Pancreas (tissue), 10 donors: Measurements from ENCODE around the gene RAB3A. TPM values are rescaled to one million over a fixed set of nuclear protein-coding genes. Genes with fewer than 3 reads are reported as not detected.
A peak's percentile ranks its signal among the peaks of the same experiment; 100 is the strongest.

Experiments used
- ATAC-seq, 4 donors: fragments of 200-7000 bp; cut with Tn5 transposase; one replicate each; pipeline versions ENCODE4 v1.8.0 to v1.9.1; 2020; ENCODE audit warnings: mild to moderate bottlenecking in 4 of 4, moderate library complexity in 4 of 4
- DNase-seq, 6 donors: peaks; one replicate each; pipeline ENCODE4 v3.0.0-alpha.2; 2020
- FAIRE-seq: peaks from 2 replicates; lab custom pipeline; 2012; peaks lifted over from hg19 to GRCh38; lab: Jason Lieb, UNC
- H3K27ac ChIP-seq, 4 donors: fragments of 200-600 bp; sonication (generic); 1 replicate in 3 of 4; 2 replicates in 1 of 4; pipeline versions ENCODE4 v1.5.0 to v1.8.0; 2020
- H3K27me3 ChIP-seq, 4 donors: fragments of 200-600 bp; one replicate each; pipeline ENCODE4 v1.8.0; 2021
- H3K36me3 ChIP-seq, 3 donors: fragments of 200-600 bp; sonication (generic) in 1 of 3; one replicate each; pipeline versions ENCODE4 v1.5.0 to v1.8.0; 2020 to 2021
- H3K4me1 ChIP-seq, 3 donors: fragments of 200-600 bp; one replicate each; pipeline ENCODE4 v1.8.0; 2021
- H3K4me3 ChIP-seq, 4 donors: fragments of 200-600 bp; sonication (generic) in 2 of 4; one replicate each; pipeline versions ENCODE4 v1.5.0 to v1.8.0; 2020 to 2021
- H3K9me3 ChIP-seq, 4 donors: fragments of 200-600 bp; one replicate each; pipeline ENCODE4 v1.8.0; 2021
- WGBS, 2 donors: extraction: QIAGEN DNeasy Blood & Tissue Kit; methylation state at CpG; one replicate each; pipeline ENCODE4 v1.1.7; 2013; 5-methylcytosine and 5-hydroxymethylcytosine counted together
- intact Hi-C, 3 donors: fragments of 100-400 bp; cut with DNase I; formaldehyde crosslinking; loops; one replicate each; pipeline versions ENCODE4 v1.11.1 to v1.14.2; 2022
- polyA plus RNA-seq, 2 donors: library from polyadenylated mRNA; stranded (reverse); fragments of 200-250 nt; gene quantifications; one replicate each; pipeline ENCODE4 v1.2.3, GENCODE V29; 2013
- total RNA-seq, 6 donors: library from RNA; stranded (reverse); fragmentation: NEBNext Ultra II Directional in 4 of 6; extraction: Animal tissue kit (Norgen Biotek cat#: 25700) in 4 of 6; gene quantifications; one replicate each; pipeline versions ENCODE4 v1.2.1 to v1.2.4, GENCODE V29; 2021 to 2023
- TF ChIP-seq, protein P1 (sequence below), 4 donors: fragments of 200-600 bp; sonication (generic) in 3 of 4; IDR thresholded peaks; one replicate each; pipeline versions ENCODE4 v1.5.0 to v1.8.0; 2021; ENCODE audit warnings: antibody characterized with exemption in 4 of 4
- donor health status: healthy with polysubstance abuse.
- donor health status: DM: no; HTN: no; CAD: no; lungs with moderate emphysema.
- donor health status: DM: no; HTN: no; CAD: no.
- donor health status: control.
- donor health status: control.
- donor health status: Bipolar disorder and iron deficiency.
- donor health status: DM: yes; HTN: yes; CAD: no.
- donor health status: DM: no; HTN: no; CAD: no.
- donor health status: DM: no; HTN: no; CAD: no.
- donor health status: DM: yes; HTN: yes; CAD: no.

RAB3A gene
- total and polyA plus RNA-seq, 8 donors: 0.79 to 4.4 (median 1.8) TPM

DNA sequence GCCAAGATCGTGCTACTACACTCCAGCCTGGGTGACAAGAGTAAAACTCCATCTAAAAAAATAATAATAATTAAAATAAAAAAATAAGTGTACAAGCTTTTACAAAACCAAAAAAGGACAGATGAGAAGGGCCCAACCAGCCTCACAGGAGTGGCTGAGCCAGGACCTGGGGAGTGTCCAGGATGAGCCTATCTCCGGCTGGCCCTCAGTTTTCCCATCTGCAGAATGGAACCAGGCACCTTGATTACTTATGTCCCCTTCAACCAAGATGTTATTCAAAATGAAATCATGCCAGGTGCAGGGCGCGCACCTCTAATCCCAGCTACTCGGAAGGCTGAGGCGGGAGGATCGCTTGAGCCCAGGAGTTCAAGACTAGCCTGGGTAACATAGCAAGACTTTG is 39.8 kb downstream of the RAB3A start:
- ATAC-seq: no peak
- intact Hi-C loops: loop anchor here in 1 of 3 donors (10.0 kb wide), 1 partner anchor 49 kb away; no protein-coding TSS in a partner anchor
- Histone ChIP-seq H3K27me3 (no peaks in the 10 kb centered on the region), H3K4me1 (peaks cover 0 to 6% (median 0%) of the 10 kb centered on the region in 3 donors), H3K9me3 (no peaks in the 10 kb centered on the region), H3K27ac (no peak overlapping the region), H3K4me3 (no peak overlapping the region), H3K36me3 (peaks cover 0 to 31% (median 13%) of the 10 kb centered on the region in 3 donors)
- peak in 1 of 6 donors; percentile 12 for DNase-seq
- WGBS, 2 donors: 96 to 97% methylated on average over 7 of the region's 7 CpGs
- no peak for FAIRE-seq
- TF ChIP-seq, protein P1, sequence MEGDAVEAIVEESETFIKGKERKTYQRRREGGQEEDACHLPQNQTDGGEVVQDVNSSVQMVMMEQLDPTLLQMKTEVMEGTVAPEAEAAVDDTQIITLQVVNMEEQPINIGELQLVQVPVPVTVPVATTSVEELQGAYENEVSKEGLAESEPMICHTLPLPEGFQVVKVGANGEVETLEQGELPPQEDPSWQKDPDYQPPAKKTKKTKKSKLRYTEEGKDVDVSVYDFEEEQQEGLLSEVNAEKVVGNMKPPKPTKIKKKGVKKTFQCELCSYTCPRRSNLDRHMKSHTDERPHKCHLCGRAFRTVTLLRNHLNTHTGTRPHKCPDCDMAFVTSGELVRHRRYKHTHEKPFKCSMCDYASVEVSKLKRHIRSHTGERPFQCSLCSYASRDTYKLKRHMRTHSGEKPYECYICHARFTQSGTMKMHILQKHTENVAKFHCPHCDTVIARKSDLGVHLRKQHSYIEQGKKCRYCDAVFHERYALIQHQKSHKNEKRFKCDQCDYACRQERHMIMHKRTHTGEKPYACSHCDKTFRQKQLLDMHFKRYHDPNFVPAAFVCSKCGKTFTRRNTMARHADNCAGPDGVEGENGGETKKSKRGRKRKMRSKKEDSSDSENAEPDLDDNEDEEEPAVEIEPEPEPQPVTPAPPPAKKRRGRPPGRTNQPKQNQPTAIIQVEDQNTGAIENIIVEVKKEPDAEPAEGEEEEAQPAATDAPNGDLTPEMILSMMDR (IDR thresholded peaks at IDR 0.05): no peak

DNA sequence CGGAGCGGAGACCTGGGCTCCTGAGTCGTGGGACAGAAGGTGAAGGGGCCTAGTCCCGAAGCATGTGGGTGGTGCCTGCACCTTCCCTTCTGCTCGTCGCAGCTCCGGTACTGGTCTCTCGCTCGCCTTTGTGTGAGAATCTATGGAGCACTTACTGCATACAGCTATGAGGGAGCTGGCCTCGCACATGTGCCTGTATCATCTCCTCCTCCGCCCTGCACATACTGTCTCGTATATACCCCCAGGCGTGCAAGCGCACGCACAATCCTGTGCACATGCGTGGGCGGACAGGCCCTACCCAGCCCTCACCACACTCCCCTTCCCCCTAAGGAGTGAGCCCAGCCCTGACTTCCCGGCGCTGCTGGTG is 42.2 kb downstream of the RAB3A start:
- TF ChIP-seq, protein P1 (IDR thresholded peaks at IDR 0.05): no peak
- H3K36me3 ChIP-seq: peaks cover 0 to 19% (median 10%) of the 10 kb centered on the region in 3 donors
- no peaks in the 10 kb centered on the region for H3K9me3 ChIP-seq
- peak overlapping the region in 2 of 4 donors; percentile 30 to 47 for H3K4me3 ChIP-seq
- ATAC-seq: no peak
- intact Hi-C loops: loop anchor here in 1 of 3 donors (10.0 kb wide), 1 partner anchor 47 kb away; no protein-coding TSS in a partner anchor
- WGBS, 2 donors: 64 to 69% methylated on average over 19 of the region's 19 CpGs
- peaks cover 5 to 18% (median 12%) of the 10 kb centered on the region in 3 donors for H3K4me1 ChIP-seq
- H3K27ac ChIP-seq: no peak overlapping the region
- no peak for FAIRE-seq
- no peaks in the 10 kb centered on the region for H3K27me3 ChIP-seq
- DNase-seq: peak in 2 of 6 donors; percentile 31 to 51

DNA sequence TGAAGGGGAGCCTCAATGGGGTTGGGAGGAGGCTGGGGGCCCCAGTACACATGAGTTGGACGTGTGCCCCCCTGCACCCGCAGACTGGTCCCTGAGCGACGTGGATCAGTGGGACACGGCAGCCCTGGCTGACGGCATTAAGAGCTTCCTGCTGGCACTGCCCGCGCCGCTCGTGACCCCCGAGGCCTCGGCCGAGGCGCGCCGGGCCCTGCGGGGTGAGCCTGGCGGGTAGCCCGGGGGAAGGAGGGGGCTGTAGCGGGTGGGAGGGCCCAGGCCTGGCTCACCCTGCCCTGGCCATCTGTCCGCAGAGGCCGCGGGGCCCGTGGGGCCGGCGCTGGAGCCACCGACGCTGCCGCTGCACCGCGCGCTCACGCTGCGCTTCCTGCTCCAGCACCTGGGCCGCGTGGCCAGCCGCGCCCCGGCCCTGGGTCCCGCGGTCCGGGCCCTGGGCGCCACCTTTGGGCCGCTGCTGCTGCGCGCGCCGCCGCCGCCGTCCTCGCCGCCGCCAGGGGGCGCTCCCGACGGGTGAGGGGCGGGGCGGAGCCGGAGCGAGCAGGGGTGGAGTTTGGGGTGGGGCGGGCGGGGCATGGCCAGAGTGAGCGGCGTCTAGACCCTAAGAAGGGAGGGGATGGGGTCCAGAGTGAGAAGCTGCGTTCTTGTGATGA is 42.7 kb downstream of the RAB3A start:
- peak overlapping the region in 3 of 4 donors; percentile 5 to 47 (median 30) for H3K4me3 ChIP-seq
- ATAC-seq: peak; percentile 78 to 84 (median 80)
- no peak for FAIRE-seq

DNA sequence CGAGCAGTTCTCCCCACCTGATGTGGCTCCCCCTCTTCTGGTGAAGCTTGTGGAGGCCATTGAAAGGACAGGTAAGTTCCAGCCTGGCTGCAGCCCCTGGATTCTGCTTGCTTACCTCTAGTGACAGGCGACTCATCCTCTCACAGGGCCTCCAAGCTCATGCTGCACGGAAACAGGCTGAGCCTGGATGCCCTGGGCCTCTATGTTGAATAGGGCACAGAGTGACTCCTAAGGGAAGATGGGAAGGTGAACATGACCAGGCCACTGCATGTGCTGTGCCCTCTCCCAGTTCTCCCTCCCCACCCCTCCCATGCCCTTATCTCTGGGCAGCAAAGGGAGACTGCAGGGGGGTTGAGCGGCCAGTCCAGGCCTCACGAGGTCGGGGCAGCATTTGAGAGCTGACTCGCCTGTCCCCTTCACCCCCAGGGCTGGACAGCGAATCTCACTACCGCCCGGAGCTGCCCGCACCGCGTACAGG is 43.3 kb downstream of the RAB3A start:
- peak overlapping the region in 3 of 4 donors; percentile 57 to 70 (median 60) for H3K27ac ChIP-seq
- WGBS, 2 donors: 48 to 56% methylated on average over 12 to 13 of the region's 13 CpGs
- H3K4me1 ChIP-seq: peaks cover 13 to 23% (median 16%) of the 10 kb centered on the region in 3 donors
- no peaks in the 10 kb centered on the region for H3K27me3 ChIP-seq
- intact Hi-C loops: loop anchor here in 1 of 3 donors (10.0 kb wide), 1 partner anchor 46 kb away; no protein-coding TSS in a partner anchor
- TF ChIP-seq, protein P1 (IDR thresholded peaks at IDR 0.05): no peak
- peaks cover 0 to 10% (median 9%) of the 10 kb centered on the region in 3 donors for H3K36me3 ChIP-seq
- DNase-seq (peak in 1 of 6 donors; percentile 46), FAIRE-seq (no peak), ATAC-seq (peak; percentile 1 to 11 (median 6))
- H3K9me3 ChIP-seq: no peaks in the 10 kb centered on the region
- H3K4me3 ChIP-seq: peak overlapping the region in 3 of 4 donors; percentile 5 to 47 (median 30)

More for the DNA sequence above, 42.7 kb downstream of the RAB3A start:
- intact Hi-C loops: loop anchor here in 1 of 3 donors (10.0 kb wide), 1 partner anchor 46 kb away; no protein-coding TSS in a partner anchor
- 1 to 3% methylated on average over 26 to 66 of the region's 66 CpGs for WGBS, 2 donors
- Histone ChIP-seq H3K27me3 (no peaks in the 10 kb centered on the region), H3K9me3 (no peaks in the 10 kb centered on the region), H3K36me3 (peaks cover 0 to 14% (median 10%) of the 10 kb centered on the region in 3 donors), H3K4me1 (peaks cover 10 to 23% (median 16%) of the 10 kb centered on the region in 3 donors), H3K27ac (peak overlapping the region; percentile 53 to 70 (median 58))
- DNase-seq: peak; percentile 58 to 97 (median 84)
- TF ChIP-seq, protein P1 (IDR thresholded peaks at IDR 0.05): peak; percentile 27 to 54 (median 40)
